Loucy (cell line): ENCODE data around the gene ALDH4A1.
A peak's percentile ranks its signal among the peaks of the same experiment; 100 is the strongest.

Experiments
- H2AFZ ChIP-seq: fragments of 200-600 bp; sonication (generic); 2 replicates; pipeline ENCODE4 v1.6.0; 2016; ENCODE audit warnings: antibody characterized with exemption, mild to moderate bottlenecking, low read length, moderate library complexity
- H3F3A ChIP-seq: fragments of 200-600 bp; 2 replicates; pipeline ENCODE4 v1.6.0; 2016; ENCODE audit warnings: antibody characterized with exemption, low read depth, mild to moderate bottlenecking
- H3K27me3 ChIP-seq: fragments of 200-600 bp; sonication (generic); 2 replicates; pipeline ENCODE4 v1.6.1; 2014; ENCODE audit warnings: low read length, mild to moderate bottlenecking; ENCODE audit not compliant: insufficient read depth, poor library complexity, severe bottlenecking
- H3K36me3 ChIP-seq: fragments of 200-600 bp; sonication (generic); 2 replicates; pipeline ENCODE4 v1.6.1; 2016; ENCODE audit warnings: low read length; ENCODE audit not compliant: insufficient read depth
- H3K4me1 ChIP-seq: fragments of 200-600 bp; sonication (generic); 2 replicates; pipeline ENCODE4 v1.5.1; 2014; ENCODE audit warnings: low read length, mild to moderate bottlenecking; ENCODE audit not compliant: insufficient read depth, poor library complexity, severe bottlenecking
- H3K4me2 ChIP-seq: fragments of 200-600 bp; sonication (generic); 2 replicates; pipeline ENCODE4 v1.6.0; 2014; ENCODE audit warnings: antibody characterized with exemption, low read length, low read depth, mild to moderate bottlenecking; ENCODE audit not compliant: poor library complexity, severe bottlenecking
- H3K4me3 ChIP-seq: fragments of 200-600 bp; sonication (generic); 2 replicates; pipeline ENCODE4 v1.5.1; 2014; ENCODE audit warnings: low read length, mild to moderate bottlenecking, mixed read lengths; ENCODE audit not compliant: poor library complexity, severe bottlenecking
- H3K79me2 ChIP-seq: fragments of 200-600 bp; sonication (generic); 2 replicates; pipeline ENCODE4 v1.6.1; 2014; ENCODE audit warnings: low read length; ENCODE audit not compliant: insufficient read depth
- H3K9ac ChIP-seq: fragments of 200-600 bp; sonication (generic); 2 replicates; pipeline ENCODE4 v1.6.0; 2014; ENCODE audit warnings: mild to moderate bottlenecking, low read depth, low read length, moderate library complexity; ENCODE audit not compliant: poor library complexity, severe bottlenecking
- H3K9me2 ChIP-seq: fragments of 200-600 bp; sonication (generic); replicated peaks from 2 replicates; pipeline ENCODE4 v1.6.1; 2016; ENCODE audit warnings: low read depth, low read length, mixed read lengths
- H3K9me3 ChIP-seq: fragments of 200-600 bp; sonication (generic); 2 replicates; pipeline ENCODE4 v1.6.1; 2014; ENCODE audit warnings: mild to moderate bottlenecking, antibody characterized with exemption, low read length, low read depth; ENCODE audit not compliant: insufficient read depth
- H4K20me1 ChIP-seq: fragments of 200-600 bp; sonication (generic); 2 replicates; pipeline ENCODE4 v1.6.0; 2014; ENCODE audit warnings: antibody characterized with exemption, low read length, mild to moderate bottlenecking; ENCODE audit not compliant: insufficient read depth, poor library complexity, severe bottlenecking
- CTCF ChIP-seq: fragments of 200-600 bp; sonication (generic); conservative IDR thresholded peaks from 2 replicates; pipeline ENCODE4 v1.5.1; 2014; ENCODE audit warnings: mild to moderate bottlenecking, antibody characterized with exemption, low read length
- EZH2phosphoT487 ChIP-seq: fragments of 200-600 bp; IDR thresholded peaks from 2 replicates; pipeline ENCODE4 v1.6.1; 2018; ENCODE audit warnings: antibody characterized with exemption, mild to moderate bottlenecking, moderate library complexity, borderline replicate concordance

Gene ALDH4A1

DNA sequence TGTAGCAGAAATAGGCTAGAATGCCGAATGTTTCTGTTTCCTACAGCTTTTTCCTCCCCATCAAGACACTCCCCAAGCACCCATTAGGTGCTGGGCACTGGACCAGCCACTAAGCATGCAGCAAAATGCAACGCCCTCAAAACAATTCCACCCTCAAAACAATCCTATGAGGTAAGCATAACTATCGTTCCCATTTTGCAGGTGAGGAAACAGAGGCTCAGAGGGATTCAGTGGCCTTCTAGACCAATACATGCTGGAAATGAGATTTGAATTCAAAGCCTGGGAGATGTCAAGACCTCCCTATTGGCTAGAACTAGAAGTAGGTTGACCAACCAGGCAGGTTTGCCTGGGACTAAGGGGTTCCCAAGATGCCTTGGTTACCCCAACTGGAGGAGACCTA is 10.2 kb upstream of the ALDH4A1 start:
- H3K4me2 ChIP-seq: no peak overlapping the region
- peaks cover 10% of the 10 kb centered on the region for H3F3A ChIP-seq
- TF ChIP-seq CTCF (no peak), EZH2phosphoT487 (no peak)
- H4K20me1 ChIP-seq: no peaks in the 10 kb centered on the region
- H3K27me3 ChIP-seq: no peaks in the 10 kb centered on the region
- H3K9me3 ChIP-seq: no peaks in the 10 kb centered on the region
- H3K36me3 ChIP-seq: peaks cover 63% of the 10 kb centered on the region; the same call in 1 of the 2 replicates
- H3K4me3 ChIP-seq: no peak overlapping the region
- no peak overlapping the region for H2AFZ ChIP-seq
- no peak overlapping the region for H3K9ac ChIP-seq
- H3K79me2 ChIP-seq: no peaks in the 10 kb centered on the region
- peaks cover 26% of the 10 kb centered on the region for H3K4me1 ChIP-seq
- H3K9me2 ChIP-seq: no peaks in the 10 kb centered on the region

DNA sequence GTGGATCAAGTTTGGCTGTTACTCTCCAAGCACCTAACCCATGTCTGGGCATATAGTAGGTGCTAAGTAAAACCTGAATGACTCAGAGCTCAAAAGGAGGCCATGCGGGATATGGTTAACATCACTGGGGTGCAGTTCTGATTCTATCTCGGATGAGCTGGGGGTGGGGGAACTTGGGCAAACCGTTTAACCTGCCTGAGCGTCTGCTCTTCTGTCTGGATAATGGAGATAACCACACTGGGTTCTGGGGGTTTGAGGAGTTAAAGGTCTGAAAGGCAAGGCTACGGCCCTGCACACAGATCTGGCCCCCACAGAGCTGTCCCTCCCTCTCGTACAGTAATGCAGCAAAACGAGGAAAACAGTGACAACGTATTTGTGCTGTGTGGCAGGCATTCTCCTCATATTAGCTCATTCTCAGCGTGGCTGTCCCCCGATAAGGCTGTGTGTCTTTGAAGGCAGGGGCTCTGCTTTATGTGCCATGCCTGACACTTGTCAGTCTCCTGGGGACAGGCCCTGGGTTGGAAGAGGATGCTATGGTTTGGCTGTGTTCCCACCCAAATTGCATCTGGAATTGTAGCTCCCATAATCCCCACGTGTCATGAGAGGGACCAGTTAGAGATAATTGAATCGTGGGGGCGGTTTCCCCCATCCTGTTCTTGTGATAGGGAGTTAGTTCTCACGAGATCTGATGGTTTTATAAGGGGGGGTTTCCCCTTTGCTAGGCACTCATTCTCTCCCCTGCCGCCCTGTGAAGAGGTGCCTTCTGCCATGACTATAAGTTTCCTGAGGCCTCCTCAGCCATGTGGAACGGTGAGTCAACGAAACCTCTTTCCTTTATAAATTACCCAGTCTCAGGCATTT is 6.8 kb upstream of the ALDH4A1 start:
- Histone ChIP-seq H3K79me2 (no peaks in the 10 kb centered on the region), H2AFZ (no peak overlapping the region), H4K20me1 (no peaks in the 10 kb centered on the region), H3K36me3 (peaks cover 35% of the 10 kb centered on the region; the same call in 1 of the 2 replicates), H3K9me3 (no peaks in the 10 kb centered on the region), H3K9ac (peak overlapping the region; percentile 83), H3K27me3 (no peaks in the 10 kb centered on the region), H3K9me2 (no peaks in the 10 kb centered on the region), H3F3A (peaks cover 10% of the 10 kb centered on the region), H3K4me3 (peak overlapping the region; percentile 65), H3K4me1 (peaks cover 32% of the 10 kb centered on the region), H3K4me2 (peak overlapping the region; percentile 72)
- no peak for TF ChIP-seq EZH2phosphoT487
- TF ChIP-seq CTCF: no peak

DNA sequence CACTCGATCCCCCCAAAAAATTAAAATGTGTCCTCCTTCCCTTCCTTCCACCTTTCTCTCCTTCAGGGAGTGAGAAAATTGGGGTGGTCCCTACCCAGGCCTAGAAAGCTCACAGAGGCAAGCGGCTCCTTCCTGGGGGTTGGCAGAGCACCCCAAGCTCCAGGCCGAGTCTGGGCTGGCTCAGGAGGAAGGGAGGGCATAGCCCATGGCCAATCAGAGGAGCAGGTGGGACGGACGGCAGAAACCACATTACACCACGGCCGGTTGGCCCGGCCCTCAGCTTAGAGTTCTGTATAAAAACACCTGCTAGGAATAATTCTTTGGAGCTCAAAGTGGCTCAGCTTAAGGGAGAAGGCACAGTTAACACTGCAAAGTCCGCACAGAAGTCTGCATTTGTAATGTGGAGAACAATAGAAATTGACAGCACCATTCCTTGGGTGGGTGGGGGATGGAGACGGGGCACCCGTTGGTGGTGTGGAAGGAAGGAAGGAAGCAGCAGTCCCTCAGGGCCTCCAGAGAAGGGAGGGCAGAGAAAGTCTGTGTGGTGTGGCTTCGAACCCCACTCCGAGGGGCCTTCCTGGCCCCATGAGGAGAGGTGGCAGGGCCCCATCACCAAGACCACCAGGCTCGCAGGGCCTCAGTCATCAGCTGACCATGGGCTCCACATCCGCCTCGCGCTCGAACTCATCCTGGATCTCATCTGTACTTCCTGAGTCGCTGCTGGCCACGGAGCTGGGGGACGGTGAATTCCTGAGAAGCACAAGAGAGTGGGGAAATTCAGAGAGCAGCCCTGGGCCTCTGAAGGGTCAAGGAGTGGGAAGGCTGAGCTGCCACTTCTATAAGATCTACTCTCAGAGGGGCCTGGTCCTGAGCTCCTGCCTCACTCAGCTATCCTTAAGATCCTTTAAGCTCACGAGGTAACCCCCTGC is 5.8 kb upstream of the ALDH4A1 start:
- no peaks in the 10 kb centered on the region for H4K20me1 ChIP-seq
- TF ChIP-seq EZH2phosphoT487: no peak
- no peak for TF ChIP-seq CTCF
- no peaks in the 10 kb centered on the region for H3K9me3 ChIP-seq
- peak overlapping the region; percentile 72 for H3K4me2 ChIP-seq
- H3K9me2 ChIP-seq: no peaks in the 10 kb centered on the region
- no peak overlapping the region for H2AFZ ChIP-seq
- H3K27me3 ChIP-seq: no peaks in the 10 kb centered on the region
- peak overlapping the region; percentile 65 for H3K4me3 ChIP-seq
- H3F3A ChIP-seq: peaks cover 10% of the 10 kb centered on the region
- H3K9ac ChIP-seq: peak overlapping the region; percentile 83
- H3K4me1 ChIP-seq: peaks cover 37% of the 10 kb centered on the region
- no peaks in the 10 kb centered on the region for H3K79me2 ChIP-seq
- peaks cover 35% of the 10 kb centered on the region; the same call in 1 of the 2 replicates for H3K36me3 ChIP-seq
